ENCODE data around the gene CD300E.
"Not testable (repeated sequence)": the region's sequence is repeated elsewhere in the genome, so short reads cannot be mapped to it uniquely, and the experiment has no call there.

Gene CD300E

GRCh38 chr17:74623693-74624093 lies at the start of gene CD300E:
Gene CD300E, minus strand, starts transcription at chr17:74623738. Its CDS starts 117 bp downstream, at chr17:74623621.
- DNase-seq, result peak; percentile 67

GRCh38 chr17:74671031-74671771 lies 47.7 kb upstream of the CD300E start:
- DNase-seq, result peak; percentile 54

- no peak for DNase-seq
Measured at GRCh38 chr17:74670329-74670728, 46.8 kb upstream of the CD300E start.

GRCh38 chr17:74663561-74663960 lies 40.0 kb upstream of the CD300E start:
- no peak for DNase-seq

- peak; percentile 11 for DNase-seq
Measured at GRCh38 chr17:74659889-74660288, 36.4 kb upstream of the CD300E start.

- DNase-seq, result no peak
Measured at GRCh38 chr17:74658620-74659019, 35.1 kb upstream of the CD300E start.

- DNase-seq, result no peak
Measured at GRCh38 chr17:74654742-74655141, 31.2 kb upstream of the CD300E start.

GRCh38 chr17:74652020-74652419 lies 28.5 kb upstream of the CD300E start:
- DNase-seq, result no peak

- no peak for DNase-seq
Measured at GRCh38 chr17:74649909-74650308, 26.4 kb upstream of the CD300E start.

GRCh38 chr17:74647871-74648672 lies 24.5 kb upstream of the CD300E start:
- no peak for DNase-seq

GRCh38 chr17:74646231-74646630 lies 22.7 kb upstream of the CD300E start:
- DNase-seq, result peak; percentile 61

- peak; percentile 78 for DNase-seq
Measured at GRCh38 chr17:74645010-74645409, 21.5 kb upstream of the CD300E start.

GRCh38 chr17:74644419-74644818 lies 20.9 kb upstream of the CD300E start:
- DNase-seq, result no peak

- DNase-seq, result no peak
Measured at GRCh38 chr17:74643826-74644225, 20.3 kb upstream of the CD300E start.

- DNase-seq, result no peak
Measured at GRCh38 chr17:74642995-74643394, 19.5 kb upstream of the CD300E start.

- no peak for DNase-seq
Measured at GRCh38 chr17:74642556-74642955, 19.0 kb upstream of the CD300E start.

- DNase-seq, result no peak
Measured at GRCh38 chr17:74641958-74642298, 18.4 kb upstream of the CD300E start.

- DNase-seq, result peak; percentile 67
Measured at GRCh38 chr17:74641224-74641957, 17.9 kb upstream of the CD300E start.

GRCh38 chr17:74639704-74640151 lies 16.2 kb upstream of the CD300E start:
- peak; percentile 90 for DNase-seq

- no peak for DNase-seq
Measured at GRCh38 chr17:74637926-74638325, 14.4 kb upstream of the CD300E start.

GRCh38 chr17:74637265-74637664 lies 13.7 kb upstream of the CD300E start:
- peak; percentile 35 for DNase-seq

GRCh38 chr17:74636541-74637085 lies 13.1 kb upstream of the CD300E start:
- not testable (repeated sequence) for DNase-seq

- DNase-seq, result no peak
Measured at GRCh38 chr17:74635418-74635817, 11.9 kb upstream of the CD300E start.

Data from MV-4-11 (cell line).